ENCODE results near the gene DEAF1. TPM values are rescaled to one million over a fixed set of nuclear protein-coding genes. Genes with fewer than 3 reads are reported as not detected.
A peak's percentile ranks its signal among the peaks of the same experiment; 100 is the strongest.

DEAF1 gene
- total and polyA plus RNA-seq, 10 of the 15 experiments (the other 5 are each of a cell fraction or from before 2014, with no cell fraction given), result 0.68 to 51.3 (median 25.9) TPM

DNA sequence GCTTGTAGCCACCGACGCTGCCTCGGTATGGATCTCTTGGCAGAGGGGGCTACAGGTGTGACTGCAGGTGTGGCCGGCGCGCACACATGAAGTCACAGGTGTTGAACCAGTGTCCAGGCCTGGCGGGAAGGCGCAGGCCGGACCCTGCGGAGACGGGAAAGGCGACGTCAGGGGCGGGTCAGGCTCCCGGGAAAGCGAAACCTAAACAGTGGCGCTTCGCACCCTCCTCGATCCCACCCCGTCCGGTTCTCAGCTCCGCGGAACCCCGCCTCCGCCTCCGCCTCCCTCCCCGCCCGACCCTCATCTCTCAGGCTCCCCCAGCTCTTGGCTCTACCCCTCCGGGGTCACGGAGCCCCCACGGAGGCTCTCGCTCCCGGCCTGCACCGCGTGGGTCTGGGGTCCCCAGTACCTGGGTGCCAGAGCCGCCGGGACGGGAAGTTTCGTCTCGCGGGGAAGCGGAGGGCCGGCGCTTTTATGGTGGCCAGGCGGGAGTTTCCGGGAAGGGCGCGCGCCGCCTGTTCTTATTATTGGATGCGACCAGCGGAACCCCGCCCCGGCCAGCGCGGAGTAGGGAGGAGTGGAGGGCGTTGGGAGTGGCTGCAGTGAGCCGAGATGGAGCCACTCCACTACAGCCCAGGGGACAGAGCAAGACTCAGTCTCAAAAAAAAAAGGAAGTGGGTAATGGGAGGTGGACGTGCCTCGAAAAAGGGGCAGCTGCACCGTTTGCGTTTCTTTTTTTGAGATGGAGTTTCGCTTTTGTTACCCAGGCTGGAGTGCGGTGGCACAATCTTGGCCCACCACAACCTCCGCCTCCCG lies 79.3 kb downstream of the DEAF1 start, which contains the start of gene IRF7 (continued):
- no peak for TF ChIP-seq SUPT20H (IDR thresholded peaks at IDR 0.05; ENCODE audit: borderline replicate concordance, control insufficient read depth, low read depth, low read length)
- peak; percentile 56 for TF ChIP-seq HDGF (IDR thresholded peaks at IDR 0.05)
- TF ChIP-seq TCF3 (IDR thresholded peaks at IDR 0.05; ENCODE audit: borderline replicate concordance, insufficient read depth, low read depth, low read length), result peak; percentile 76; the same call in 1 of the 2 replicates
- TF ChIP-seq, protein P1, sequence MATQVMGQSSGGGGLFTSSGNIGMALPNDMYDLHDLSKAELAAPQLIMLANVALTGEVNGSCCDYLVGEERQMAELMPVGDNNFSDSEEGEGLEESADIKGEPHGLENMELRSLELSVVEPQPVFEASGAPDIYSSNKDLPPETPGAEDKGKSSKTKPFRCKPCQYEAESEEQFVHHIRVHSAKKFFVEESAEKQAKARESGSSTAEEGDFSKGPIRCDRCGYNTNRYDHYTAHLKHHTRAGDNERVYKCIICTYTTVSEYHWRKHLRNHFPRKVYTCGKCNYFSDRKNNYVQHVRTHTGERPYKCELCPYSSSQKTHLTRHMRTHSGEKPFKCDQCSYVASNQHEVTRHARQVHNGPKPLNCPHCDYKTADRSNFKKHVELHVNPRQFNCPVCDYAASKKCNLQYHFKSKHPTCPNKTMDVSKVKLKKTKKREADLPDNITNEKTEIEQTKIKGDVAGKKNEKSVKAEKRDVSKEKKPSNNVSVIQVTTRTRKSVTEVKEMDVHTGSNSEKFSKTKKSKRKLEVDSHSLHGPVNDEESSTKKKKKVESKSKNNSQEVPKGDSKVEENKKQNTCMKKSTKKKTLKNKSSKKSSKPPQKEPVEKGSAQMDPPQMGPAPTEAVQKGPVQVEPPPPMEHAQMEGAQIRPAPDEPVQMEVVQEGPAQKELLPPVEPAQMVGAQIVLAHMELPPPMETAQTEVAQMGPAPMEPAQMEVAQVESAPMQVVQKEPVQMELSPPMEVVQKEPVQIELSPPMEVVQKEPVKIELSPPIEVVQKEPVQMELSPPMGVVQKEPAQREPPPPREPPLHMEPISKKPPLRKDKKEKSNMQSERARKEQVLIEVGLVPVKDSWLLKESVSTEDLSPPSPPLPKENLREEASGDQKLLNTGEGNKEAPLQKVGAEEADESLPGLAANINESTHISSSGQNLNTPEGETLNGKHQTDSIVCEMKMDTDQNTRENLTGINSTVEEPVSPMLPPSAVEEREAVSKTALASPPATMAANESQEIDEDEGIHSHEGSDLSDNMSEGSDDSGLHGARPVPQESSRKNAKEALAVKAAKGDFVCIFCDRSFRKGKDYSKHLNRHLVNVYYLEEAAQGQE (IDR thresholded peaks at IDR 0.05; ENCODE audit: low read depth, low read length), result no peak
- TF ChIP-seq, protein P2, sequence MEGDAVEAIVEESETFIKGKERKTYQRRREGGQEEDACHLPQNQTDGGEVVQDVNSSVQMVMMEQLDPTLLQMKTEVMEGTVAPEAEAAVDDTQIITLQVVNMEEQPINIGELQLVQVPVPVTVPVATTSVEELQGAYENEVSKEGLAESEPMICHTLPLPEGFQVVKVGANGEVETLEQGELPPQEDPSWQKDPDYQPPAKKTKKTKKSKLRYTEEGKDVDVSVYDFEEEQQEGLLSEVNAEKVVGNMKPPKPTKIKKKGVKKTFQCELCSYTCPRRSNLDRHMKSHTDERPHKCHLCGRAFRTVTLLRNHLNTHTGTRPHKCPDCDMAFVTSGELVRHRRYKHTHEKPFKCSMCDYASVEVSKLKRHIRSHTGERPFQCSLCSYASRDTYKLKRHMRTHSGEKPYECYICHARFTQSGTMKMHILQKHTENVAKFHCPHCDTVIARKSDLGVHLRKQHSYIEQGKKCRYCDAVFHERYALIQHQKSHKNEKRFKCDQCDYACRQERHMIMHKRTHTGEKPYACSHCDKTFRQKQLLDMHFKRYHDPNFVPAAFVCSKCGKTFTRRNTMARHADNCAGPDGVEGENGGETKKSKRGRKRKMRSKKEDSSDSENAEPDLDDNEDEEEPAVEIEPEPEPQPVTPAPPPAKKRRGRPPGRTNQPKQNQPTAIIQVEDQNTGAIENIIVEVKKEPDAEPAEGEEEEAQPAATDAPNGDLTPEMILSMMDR (IDR thresholded peaks at IDR 0.05 in 2 of 3, conservative IDR thresholded peaks at IDR 0.05 in 1 of 3; ENCODE audit: control insufficient read depth in 2 of 3, extremely low read depth in 1 of 3, insufficient read depth in 1 of 3, low read depth in 3 of 3, low read length in 3 of 3), result no peak
- peak; percentile 76 for TF ChIP-seq ZNF384 (IDR thresholded peaks at IDR 0.05; ENCODE audit: borderline replicate concordance, low read depth, low read length)
- TF ChIP-seq ZBED1 (IDR thresholded peaks at IDR 0.05; ENCODE audit: borderline replicate concordance), result no peak; the same call in 1 of the 2 replicates
- peak; percentile 94; the same call in 2 of the 3 replicates for TF ChIP-seq POU2F2 (IDR thresholded peaks at IDR 0.05; ENCODE audit: borderline replicate concordance, low read depth, low read length)
- TF ChIP-seq RBBP5 (conservative IDR thresholded peaks at IDR 0.05), result no peak
- peak; percentile 50; the same call in 1 of the 2 replicates for TF ChIP-seq NFYB (IDR thresholded peaks at IDR 0.05; ENCODE audit: insufficient read depth, low read depth, low read length)
- TF ChIP-seq TAF1 (IDR thresholded peaks at IDR 0.05; ENCODE audit: borderline replicate concordance, low read depth, low read length), result peak; percentile 88; the same call in 1 of the 2 replicates
- no peak for TF ChIP-seq SMC3 (IDR thresholded peaks at IDR 0.05; ENCODE audit: borderline replicate concordance, low read length)
- TF ChIP-seq MYC (IDR thresholded peaks at IDR 0.05; ENCODE audit: insufficient read depth, insufficient read length, insufficient replicate concordance, low read length, severe bottlenecking), result no peak
- TF ChIP-seq, protein P3, sequence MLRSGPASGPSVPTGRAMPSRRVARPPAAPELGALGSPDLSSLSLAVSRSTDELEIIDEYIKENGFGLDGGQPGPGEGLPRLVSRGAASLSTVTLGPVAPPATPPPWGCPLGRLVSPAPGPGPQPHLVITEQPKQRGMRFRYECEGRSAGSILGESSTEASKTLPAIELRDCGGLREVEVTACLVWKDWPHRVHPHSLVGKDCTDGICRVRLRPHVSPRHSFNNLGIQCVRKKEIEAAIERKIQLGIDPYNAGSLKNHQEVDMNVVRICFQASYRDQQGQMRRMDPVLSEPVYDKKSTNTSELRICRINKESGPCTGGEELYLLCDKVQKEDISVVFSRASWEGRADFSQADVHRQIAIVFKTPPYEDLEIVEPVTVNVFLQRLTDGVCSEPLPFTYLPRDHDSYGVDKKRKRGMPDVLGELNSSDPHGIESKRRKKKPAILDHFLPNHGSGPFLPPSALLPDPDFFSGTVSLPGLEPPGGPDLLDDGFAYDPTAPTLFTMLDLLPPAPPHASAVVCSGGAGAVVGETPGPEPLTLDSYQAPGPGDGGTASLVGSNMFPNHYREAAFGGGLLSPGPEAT (IDR thresholded peaks at IDR 0.05; ENCODE audit: low read depth), result peak; percentile 85
- TF ChIP-seq, protein P4, sequence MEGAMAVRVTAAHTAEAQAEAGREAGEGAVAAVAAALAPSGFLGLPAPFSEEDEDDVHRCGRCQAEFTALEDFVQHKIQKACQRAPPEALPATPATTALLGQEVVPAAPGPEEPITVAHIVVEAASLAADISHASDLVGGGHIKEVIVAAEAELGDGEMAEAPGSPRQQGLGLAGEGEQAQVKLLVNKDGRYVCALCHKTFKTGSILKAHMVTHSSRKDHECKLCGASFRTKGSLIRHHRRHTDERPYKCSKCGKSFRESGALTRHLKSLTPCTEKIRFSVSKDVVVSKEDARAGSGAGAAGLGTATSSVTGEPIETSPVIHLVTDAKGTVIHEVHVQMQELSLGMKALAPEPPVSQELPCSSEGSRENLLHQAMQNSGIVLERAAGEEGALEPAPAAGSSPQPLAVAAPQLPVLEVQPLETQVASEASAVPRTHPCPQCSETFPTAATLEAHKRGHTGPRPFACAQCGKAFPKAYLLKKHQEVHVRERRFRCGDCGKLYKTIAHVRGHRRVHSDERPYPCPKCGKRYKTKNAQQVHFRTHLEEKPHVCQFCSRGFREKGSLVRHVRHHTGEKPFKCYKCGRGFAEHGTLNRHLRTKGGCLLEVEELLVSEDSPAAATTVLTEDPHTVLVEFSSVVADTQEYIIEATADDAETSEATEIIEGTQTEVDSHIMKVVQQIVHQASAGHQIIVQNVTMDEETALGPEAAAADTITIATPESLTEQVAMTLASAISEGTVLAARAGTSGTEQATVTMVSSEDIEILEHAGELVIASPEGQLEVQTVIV (IDR thresholded peaks at IDR 0.05; ENCODE audit: borderline replicate concordance, partially characterized antibody), result no peak
- no peak for TF ChIP-seq EZH2 (IDR thresholded peaks at IDR 0.05; ENCODE audit: borderline replicate concordance, control insufficient read depth, low read depth, low read length)
- TF ChIP-seq CBFB (IDR thresholded peaks at IDR 0.05; ENCODE audit: low read depth), result peak; percentile 81; the same call in 1 of the 2 replicates
- peak; percentile 93 for TF ChIP-seq POLR2A (IDR thresholded peaks at IDR 0.05; ENCODE audit: low read depth, low read length)
- peak; percentile 16; the same call in 1 of the 2 replicates for TF ChIP-seq BCL11A (IDR thresholded peaks at IDR 0.05; ENCODE audit: low read depth, low read length)

Data from GM12878 (cell line).